Activated CD8-positive, alpha-beta memory T cell treated with anti-CD3 and anti-CD28 coated beads for 4 hours (primary cell): ENCODE measurements around the gene PDGFC.
"Not testable (repeated sequence)": the region's sequence is repeated elsewhere in the genome, so short reads cannot be mapped to it uniquely, and the experiment has no call there.

Source experiments
- DNase-seq, 2 donors: peaks; one replicate each; pipeline ENCODE4 v3.0.0-alpha.2; 2020; ENCODE audit warnings: low read depth in 2 of 2

PDGFC gene

DNA sequence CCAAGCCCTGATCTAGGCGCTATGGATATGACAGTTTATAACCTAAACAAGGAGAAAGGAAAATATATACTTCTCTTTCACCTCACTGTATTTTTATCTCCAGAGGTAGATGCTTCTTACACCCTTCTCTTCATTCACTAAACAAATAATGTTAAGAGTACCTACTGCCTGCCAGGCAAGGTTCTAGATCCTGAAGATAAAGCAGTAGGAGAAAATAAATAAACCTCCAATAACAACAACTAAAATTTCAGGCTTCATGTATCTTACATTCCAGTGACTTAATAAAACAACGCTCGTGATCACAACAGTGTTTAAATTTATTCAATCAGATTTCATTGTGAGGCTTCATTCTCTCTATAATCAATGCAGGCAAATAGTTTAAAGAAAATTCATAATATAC is 20.7 kb downstream of the PDGFC start:
- DNase-seq = no peak

DNA sequence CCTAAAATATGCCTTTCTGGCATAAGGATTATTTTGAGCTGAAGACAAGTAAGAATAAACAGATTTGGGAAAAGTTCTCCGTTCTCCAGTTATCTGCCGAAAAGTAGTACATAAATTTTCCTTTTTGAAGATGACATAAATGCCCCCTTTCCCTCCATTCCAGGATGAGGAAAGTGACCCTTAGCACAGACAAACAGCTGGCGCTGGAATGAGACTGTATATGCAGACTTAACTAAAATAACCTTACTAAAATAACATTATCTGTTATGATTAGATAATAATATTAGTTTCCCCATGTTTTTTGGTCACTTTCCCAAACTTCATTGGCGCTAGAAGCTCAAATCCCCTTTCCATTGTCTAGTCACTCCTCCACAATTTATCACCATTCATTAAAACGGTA is 21.5 kb downstream of the PDGFC start:
- no peak for DNase-seq

DNA sequence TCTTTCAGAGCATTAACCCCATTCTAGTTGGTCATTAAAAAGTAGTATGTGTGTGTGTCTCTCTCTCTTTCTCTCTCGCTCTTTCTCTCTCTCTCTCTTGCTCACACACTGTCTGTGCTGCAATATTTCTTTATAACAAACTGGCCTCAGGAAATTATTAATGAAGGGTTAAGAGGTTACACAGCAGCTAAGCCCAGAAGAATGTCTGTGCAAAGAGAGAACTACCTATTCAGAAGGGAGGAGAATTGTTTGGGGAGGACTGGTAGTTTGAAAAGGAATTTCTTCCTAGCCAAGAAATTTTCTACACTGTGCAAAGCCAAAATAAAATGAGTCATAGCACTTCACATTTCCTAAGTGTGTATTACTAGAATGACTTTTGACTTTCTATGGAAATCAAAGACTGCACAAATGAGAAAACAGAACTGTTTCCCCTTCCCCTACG is 22.2 kb downstream of the PDGFC start:
- no peak for DNase-seq

DNA sequence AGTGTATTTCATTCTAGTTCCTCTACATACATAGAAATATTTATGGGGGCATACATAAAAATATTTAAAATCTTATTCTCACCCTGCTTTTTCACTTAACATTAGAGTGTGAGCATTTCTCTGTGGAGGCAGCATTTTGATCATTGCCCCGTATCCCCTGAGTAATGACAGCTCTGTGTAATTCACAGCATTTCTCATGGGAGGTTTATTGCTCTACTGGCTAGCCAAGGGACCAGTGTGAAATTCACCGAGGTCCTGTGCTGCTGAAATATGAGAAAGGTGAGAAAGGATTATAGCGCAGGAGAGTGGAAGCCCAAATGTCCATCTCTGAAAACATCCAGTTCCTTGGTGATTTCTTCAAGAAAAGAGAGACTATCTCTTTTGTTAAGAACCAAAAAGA is 22.9 kb downstream of the PDGFC start:
- no peak for DNase-seq

DNA sequence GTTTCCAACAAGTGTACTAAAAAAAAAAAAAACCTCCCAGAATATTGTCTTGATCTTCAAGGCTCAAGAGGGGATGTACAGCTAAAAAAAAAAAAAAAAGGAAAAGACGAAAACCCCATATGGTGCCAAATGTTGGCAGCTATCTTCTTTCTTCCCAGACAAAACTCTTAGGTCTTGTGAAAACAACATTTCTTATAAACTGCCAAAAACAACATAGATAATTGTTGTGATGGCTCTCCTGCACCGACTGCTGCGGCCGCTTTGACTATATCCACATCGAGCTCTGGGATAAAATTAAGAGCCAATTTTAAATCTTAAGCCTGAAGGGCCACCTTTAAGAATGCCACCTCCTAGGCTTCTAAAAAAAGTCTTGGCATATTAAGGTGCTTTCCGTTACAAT is 23.5 kb downstream of the PDGFC start:
- DNase-seq = no peak

DNA sequence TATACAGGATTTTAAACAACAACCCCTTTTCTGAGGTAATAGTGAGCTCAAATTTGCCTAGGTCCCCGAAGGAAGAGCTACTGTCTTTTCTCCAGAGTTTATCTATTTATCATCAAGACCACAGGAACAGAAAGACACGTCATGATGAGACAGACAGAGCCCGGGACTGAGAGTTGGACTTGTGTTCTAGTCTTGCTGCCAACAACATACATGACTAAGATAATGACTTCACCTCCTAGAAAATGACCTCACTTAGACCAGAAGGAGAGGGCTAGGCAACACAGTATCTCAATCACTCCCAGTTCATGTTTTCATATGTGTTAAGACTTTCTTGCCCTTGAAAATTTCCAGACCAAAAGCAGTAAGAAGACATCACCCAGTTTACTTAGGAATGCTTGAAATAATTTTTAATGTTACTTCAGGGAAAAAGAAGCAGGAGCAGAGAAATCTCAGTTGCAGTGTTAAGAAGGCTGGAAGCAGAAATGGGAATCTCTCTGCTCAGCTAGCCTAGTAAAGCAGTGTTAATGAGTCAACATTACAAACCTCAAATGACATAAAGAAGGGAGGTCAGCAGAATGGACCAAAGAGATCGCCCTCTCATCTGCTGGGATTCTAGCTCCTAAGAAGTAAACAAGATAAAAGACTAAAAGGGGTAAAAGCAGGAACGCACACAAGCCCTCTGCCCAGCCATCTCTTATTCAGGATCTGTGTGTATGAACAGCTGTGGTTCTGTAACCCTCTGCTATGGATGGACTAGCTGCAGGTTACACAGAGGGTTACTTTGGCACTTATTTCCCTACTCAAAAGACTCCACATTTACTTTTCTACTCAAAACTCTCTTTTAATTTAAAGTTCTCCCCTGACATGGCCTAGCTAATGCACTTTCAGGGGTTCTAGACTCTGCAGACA is 24.8 kb downstream of the PDGFC start:
- DNase-seq = no peak

DNA sequence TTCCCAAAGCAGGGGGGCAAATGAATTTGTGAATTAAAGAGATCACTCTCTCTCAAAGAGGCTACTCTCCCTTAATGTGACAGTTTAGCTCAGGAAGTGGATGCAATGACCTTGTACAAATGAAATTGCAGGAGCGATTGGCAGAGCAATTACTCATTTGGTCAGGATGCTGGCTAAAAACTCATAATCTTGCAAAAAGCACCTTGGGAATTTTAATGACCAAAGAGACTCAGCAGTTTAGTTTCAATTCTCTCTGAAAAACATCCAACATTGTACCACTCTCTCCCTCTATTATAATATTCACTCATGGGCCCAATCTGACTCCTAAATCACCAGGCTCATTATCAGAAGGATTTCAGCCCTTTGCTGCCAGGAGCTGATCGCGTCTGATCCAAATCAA is 26.1 kb downstream of the PDGFC start:
- DNase-seq = no peak

DNA sequence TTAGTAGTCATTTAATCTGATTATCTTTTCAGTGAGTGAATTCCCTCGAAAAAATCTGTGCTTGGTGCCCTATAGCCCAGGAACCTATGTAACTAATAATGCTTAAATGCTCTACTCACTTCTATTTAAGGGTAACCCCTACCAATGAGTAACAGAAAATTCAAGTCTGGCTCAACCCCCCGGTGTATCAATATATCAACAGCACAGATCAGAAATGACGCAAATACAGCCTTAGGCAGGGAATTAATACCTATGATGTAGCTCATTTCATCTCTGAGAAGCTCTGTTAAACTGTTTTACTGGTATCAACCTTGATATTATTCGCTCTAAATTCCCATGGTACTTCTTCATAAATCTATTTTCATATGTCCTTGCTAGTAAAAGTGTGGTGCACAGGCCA is 28.6 kb downstream of the PDGFC start:
- DNase-seq = no peak

DNA sequence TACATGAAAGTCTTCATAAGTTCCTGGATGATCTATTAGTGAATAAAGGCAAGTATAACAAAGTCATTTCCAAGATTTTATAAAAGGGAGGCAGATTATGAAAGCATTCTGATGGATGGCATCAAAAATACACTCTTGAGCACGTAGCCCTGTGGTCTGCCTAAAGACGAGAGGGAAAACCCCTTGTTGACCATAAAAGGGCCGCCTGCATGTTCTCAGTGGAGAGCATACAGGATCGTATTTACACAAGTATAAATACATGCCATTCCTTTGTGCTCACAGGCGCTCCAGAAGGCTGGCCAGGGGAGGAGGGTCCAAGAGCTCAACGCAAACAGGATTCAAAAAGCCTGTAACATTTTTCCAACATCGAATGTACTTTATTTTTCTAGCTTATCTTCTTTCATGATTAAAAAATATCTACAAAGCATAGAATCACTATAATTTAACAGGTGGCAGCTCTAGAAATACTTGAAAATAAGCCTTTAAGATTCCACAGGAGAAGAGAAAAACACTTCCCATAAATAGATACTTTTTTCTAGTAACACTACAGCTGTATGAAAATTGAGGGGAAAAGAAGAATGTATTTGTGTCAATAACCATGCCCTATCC is 29.6 kb downstream of the PDGFC start:
- DNase-seq = no peak

DNA sequence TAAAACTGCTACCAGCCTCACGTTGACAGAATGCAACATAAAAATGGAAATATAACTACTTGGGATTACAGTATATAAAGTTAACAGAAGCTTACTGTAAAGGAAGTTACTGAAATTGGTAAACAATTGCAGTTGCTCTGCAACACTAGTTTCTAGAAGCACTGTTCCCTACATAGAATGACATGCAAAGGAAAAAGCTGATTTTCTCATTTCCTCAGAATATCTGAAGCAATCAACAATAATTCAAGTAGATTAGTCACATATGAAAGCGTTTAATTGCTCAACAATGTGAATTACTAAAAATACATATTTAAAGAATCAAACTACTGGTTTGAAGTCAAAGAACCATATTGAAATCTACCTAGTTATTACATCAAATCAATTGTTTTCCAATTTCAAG is 31.8 kb downstream of the PDGFC start:
- DNase-seq = no peak

DNA sequence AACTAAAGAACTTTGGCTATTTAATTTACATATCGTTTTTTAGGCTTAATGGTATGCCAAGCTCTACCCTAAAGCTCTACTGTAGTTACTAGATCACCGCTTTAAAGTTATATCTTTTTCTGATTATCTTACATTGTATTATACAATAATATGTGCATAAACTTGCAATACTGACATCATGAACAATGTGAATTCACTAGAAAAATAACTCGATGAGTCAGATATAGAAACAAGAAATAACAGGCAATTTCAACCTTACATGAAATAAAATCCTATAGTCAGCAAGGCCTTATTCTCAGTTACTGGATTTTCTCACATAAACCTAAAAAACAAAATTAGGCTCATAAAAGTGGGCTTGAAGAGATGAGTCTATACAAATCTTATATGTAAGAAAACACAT is 32.5 kb downstream of the PDGFC start:
- DNase-seq = no peak

DNA sequence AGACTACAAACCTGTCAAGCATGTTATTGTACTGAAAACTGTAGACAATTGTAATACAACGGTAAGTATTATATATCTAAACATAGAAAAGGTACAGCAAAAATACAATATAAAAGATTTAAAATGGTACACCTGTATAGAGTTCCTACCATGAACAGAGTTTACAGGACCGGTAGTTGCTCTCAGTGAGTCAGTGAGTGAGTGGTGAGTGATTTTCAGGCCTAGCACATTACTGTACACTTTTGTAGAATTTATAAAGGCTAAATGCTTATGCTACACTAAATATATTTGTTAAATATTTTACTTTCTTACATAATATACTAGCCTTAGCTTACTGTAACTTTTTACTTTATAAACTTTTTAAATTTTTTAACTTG is 37.4 kb downstream of the PDGFC start:
- DNase-seq = no peak

DNA sequence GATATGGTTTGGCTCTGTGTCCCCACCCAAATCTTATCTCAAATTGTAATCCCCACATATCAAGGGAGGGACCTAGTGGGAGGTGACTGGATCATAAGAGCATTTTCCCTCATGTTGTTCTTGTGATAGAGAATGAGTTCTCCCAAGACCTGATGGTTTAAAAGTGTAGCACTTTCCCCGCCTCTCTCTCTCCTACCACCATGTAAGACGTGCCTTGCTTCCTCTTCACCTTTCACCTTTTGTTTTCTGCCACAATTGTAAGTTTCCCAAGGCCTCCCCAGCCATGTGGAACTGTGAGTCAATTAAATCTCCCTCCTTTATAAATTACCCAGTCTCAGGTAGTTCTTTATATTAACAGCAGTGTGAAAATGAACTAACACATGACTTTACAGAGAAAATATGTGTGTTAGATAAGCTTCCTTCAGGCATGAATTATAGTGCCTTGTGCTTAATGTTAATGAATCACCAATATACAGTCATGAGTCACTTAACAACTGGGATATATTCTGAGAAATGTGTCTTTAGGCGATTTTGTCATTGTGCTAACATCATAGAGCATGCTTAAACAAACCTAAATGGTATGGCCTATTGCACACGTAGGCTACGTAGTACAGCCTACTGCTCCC is 37.9 kb downstream of the PDGFC start:
- no peak for DNase-seq

DNA sequence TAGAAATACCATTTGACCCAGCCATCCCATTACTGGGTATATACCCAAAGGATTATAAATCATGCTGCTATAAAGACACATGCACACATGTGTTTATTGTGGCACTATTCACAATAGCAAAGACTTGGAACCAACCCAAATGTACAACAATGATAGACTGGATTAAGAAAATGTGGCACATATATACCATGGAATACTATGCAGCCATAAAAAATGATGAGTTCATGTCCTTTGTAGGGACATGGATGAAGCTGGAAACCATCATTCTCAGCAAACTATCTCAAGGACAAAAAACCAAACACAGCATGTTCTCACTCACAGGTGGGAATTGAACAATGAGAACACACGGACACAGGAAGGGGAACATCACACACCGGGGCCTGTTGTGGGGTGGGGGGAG is 39.2 kb downstream of the PDGFC start:
- not testable (repeated sequence) for DNase-seq

DNA sequence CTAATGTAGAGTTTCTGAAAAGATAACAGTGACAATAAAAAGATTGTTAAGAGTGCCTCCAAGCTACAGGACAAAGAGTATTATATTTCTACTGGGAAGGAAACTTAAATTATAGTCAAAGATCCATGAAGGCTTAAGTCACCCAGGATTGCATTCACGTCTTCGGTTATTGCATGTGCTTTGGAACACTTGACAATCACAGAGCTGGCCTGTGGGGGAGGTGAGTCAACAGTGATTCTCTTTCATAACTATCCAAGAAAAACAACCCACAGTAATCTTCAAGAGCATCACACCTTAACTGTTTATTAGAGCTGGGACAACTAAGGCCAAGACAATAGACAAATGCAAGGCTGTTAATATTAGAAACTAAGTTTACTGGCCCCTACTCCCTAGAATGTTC is 40.3 kb downstream of the PDGFC start:
- no peak for DNase-seq

DNA sequence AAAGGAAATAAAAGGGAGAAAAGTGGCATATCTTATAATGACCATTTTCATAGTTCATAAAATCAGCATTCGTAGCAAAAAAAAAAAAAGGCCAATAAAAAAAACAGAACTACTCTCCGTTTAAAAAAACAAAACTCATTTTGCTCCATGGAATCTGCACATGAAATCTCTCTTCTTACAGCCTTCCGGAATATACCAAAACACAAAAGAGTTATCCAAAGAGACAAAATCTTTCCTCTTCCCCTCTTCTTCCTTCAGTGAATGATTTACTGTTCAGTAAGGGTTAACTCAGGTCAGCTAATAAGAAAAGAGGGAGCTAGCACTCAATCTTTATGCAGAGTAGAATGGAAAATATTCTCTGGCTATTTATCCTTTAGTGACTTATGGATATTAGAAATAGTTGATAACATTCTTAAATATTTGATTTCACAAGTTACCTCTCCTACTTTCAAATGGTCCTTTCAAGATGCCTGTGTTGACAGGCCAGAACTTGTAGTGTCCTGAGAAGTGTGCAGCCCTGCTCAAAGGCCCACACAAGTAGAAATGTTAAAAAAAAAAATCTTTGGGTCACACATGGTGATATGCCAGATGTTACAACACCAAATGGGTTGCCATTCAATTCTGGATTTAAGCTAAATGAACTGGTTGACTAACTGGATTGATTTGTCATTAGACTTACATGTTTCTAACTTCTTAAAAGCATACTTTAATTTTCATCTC is 42.1 kb downstream of the PDGFC start:
- DNase-seq = no peak

DNA sequence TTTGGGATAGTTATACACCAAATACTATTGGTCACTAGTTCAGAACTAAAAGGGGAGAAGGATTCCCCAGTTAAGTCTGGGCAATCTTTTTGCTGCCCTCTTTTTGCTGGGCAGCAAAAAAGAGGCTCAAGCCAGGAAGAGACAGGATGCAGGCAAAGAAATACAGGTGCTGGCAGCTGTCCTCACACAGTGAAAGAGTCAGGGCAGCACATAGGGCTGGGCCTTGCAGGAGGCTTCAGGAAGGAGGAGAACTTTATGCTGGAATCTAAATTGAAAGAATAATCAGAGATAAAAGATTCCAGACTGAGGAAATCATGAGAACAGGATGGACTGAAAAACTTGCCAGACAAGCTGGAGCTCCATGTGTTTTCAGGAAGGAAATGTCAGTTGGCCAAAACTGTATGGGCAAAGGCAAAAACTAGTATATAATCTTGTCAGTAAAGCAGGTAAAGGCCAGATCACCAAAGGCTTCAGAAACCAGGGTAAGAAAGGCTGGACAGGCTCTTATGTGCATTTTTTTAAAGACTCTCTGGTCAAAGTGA is 46.8 kb downstream of the PDGFC start:
- DNase-seq = no peak

DNA sequence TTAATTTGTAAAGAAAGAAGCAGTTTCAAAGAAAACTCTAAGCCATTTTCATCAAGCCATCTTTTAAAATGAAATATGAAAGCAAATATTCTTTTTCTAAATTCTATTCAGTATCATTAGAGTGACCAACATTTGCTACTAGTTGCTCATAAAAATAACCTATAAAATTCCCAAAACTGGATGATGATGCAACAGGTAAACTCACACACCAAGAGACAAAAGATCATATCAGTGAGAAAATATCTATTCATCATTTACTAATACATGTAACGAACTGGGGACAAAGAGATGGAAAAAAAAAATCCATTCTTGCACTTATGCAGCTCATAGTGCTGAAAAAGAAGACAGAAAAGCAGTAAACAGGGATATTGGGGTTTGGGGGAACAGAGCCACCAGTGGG is 48.1 kb downstream of the PDGFC start:
- DNase-seq = no peak

DNA sequence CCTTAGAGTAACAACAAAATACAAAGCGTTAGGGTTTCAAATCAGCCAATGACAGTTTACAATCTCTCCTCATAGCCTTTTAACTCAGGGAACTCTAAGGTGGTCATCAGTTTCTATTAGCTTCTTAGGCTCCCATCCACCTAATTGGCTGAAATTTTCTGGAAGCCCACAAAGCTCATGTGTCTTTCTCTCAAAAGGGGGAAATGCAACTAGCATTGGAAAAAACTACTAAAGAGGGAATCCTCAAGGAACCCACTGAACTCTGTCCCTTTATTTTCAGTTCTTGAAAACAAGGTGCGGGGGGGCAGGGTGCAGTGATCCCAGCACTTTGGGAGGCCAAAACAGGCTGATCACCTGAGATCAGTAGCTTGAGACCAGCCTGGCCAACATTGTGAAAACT is 56.4 kb downstream of the PDGFC start:
- DNase-seq = no peak

DNA sequence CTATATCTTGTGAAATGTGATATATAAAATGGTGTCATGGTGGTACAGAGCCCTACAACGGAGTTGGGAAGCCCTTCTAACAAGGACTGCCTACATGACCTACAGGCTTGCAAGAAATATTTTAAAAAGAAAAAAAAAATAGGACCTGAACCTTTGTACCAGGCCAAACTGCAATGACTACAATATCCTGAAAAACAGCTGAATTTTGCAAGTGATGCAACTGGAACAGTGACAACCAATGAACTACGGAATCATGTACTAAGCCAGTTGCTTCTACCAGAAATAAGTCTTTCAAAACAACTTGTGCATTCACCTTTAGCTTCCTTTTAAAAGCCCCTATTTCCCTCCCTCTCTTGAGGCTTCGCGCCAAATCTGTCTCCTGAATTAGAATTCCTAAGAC is 58.4 kb downstream of the PDGFC start:
- DNase-seq = no peak

DNA sequence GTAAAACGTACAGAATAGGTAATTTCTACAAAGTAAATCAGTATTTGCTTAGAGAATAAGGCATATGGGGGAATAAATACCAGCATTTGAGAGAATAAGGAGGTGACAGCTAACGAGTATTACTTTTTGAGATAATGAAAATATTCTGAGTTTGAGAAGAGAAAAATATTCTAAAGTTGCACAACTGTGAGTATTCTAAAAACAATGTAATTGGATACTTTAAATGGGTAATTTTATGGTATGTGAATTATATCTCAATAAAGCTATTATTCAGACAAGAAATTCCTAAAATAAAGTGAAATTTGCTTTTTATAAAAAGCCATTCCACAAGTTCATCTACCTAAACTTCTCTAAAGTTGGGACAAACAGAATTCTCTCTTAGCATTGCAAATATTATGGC is 62.6 kb downstream of the PDGFC start:
- DNase-seq = no peak

DNA sequence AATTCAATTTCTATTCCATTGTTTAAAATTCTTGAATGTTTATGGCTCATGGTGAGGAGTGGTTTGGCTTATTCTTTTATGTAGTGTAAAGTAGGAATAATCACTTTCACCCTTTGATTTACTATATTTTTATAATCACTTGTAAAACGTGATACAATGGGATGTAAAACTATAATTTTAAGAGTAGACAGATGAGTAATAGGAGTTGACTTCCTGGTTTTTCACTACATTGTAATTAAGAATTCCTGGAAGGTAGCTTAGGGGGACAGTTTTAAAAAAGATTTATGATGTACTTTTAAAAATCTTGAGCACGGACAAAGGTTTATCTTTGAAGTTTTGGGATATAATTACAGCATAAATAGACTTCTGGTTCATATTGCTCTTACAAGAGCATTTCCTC is 65.3 kb downstream of the PDGFC start:
- no peak for DNase-seq
